GM12865 (cell line): ENCODE measurements around the gene SERPINC1.

Source experiments
- DNase-seq: peaks from one replicate; pipeline ENCODE4 v3.0.0; 2010; ENCODE audit warnings: low read depth
- H3K4me3 ChIP-seq: 2 replicates; pipeline ENCODE4 v1.5.1; 2011; ENCODE audit warnings: mild to moderate bottlenecking, low read depth, low read length, control low read depth
- CTCF ChIP-seq: IDR thresholded peaks from 2 replicates; pipeline ENCODE4 v1.5.1; 2011; ENCODE audit warnings: low read length, control low read depth, low read depth, inconsistent platforms; ENCODE audit not compliant: insufficient read depth; ENCODE audit errors: missing control alignments

The SERPINC1 gene

DNA sequence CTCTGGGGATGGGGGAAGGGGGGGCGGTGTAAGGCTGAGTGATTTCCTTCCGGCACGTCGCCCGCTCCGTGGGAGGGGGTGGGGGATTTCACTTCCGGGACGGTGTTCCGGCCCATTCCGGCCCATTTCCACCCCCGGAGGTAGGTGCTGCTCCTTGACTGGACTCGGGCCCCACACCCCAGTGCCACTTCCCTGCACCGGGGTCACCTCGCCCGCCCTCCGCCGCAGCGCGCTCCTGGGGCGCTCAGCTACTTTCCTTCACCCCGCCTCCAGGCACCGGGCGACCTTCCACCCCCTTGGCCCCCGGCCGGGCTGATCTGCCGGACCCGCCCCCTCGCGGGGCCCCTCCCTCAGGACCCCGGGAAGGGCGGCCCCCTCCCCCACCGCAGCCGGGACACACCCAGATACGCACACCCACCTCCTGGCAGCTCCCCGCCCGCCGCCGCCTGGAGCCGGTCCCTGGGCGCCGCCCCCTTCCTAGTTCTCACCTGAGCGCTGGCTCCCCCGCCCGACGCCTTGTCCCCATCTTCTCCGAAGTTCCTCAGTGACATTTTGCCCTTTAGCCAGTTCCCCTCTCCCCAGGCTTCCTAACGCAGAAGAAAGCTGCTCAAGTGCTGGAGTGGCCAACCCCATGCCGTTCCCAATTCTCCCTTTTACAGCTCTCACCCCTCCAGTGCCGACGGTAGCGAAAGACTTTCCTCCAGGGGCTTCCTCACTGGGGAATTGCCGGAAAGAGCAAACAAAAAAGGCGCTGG lies 48.7 kb downstream of the SERPINC1 start, which contains the start of gene ZBTB37:
TSS of gene ZBTB37 (plus strand) at position 115 of the 755 bp plus-strand sequence. CDS start 1,846 bp downstream, outside the sequence.
- H3K4me3 ChIP-seq, result peak within 1 kb of the TSS; percentile 83
- DNase-seq, result peak; percentile 97
- TF ChIP-seq CTCF, result no peak

DNA sequence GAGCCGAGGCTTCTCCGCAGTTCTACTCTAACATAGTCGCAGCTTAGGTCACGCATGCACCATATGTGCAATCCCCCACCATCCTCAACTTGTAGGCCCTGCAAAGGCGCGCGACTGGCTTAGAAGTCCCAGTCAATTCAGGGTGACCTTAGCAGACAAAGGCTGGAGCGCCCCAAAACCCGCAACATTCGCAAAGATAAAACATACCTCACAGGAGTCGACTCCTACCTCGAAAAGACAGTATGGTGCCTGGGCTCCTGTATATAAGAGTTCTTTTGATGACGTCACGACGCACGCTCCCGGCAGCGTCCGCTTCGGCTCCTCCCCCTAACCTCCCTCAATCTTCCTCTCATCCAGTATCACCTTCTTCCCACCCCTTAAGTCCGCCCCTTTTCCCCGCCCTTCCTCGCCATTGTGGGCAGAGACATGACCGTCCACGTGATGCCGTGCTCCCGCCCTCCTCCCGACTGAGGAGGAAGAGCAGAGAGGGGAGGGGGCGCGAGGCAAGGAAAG lies 49.3 kb downstream of the SERPINC1 start, which contains the start of gene GAS5:
TSS of gene GAS5 (minus strand) at position 237 of the 513 bp plus-strand sequence.
- peak; percentile 100 for DNase-seq
- TF ChIP-seq CTCF, result no peak
- H3K4me3 ChIP-seq, result peak within 1 kb of the TSS; percentile 83

DNA sequence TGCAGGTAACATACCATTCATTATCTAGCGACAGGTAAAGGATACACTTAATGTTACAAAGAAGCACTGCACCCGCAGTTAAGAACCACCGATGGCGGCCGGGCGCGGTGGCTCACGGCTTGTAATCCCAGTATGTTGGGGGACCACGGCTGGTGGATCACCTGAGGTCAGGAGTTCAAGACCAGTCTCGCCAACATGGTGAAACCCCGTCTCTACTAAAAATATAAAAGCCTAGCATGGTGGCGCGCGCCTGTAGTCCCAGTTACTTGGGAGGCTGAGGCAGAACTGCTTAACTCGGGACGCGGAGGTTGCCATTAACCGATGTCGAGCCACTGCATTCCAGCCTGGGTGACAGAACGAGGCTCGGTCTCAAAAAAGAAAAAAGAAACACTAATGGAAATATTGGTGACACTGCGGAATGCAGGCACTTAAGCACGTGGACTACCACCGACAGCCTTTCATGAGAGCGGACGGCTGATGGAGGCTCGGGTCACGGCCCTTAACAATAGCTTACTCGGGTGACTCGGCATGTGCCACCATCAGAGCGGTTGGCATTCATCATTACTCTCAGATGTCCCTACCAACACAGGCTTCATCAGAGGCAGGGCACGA lies 49.9 kb downstream of the SERPINC1 start:
- TF ChIP-seq CTCF, result no peak
- no peak for DNase-seq
- H3K4me3 ChIP-seq, result peak overlapping the region; percentile 83

DNA sequence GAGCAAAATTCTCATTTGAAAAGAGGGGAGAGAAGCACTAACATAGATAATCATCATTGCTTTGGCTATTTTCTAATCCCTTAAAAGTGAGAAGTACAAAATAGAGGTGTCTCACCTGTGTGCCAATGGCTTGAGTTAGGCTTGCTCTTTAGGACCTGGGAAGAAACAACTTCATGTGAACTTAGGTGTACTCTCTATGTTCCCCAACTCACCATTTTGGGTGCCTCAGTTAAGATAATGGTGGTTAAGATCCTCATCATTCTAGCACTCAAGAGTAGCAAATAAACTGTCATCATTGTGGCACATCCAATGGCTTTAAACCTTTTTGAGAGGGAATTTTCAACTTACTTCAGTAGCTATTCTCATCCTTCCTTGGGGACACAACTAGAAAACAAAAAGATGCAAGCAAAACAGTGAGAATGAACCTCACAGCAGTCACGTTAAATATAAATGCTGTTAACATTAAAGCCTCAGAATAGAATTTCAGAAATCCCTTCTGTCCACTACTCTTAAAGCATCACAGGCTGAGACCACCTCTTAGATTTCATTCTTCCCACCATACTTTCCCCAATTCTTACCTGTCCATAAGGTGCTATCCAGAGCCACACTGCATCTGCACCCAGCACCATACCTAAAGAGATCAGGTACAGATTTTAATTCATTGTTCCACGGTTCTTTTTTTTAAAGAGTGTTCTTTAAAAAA lies 50.6 kb downstream of the SERPINC1 start:
- H3K4me3 ChIP-seq, result peak overlapping the region; percentile 83
- no peak for TF ChIP-seq CTCF
- DNase-seq, result peak; percentile 29

GRCh38 chr1:173865468-173866164 lies 51.5 kb downstream of the SERPINC1 start:
- H3K4me3 ChIP-seq, result peak overlapping the region; percentile 83
- peak; percentile 17 for DNase-seq
- no peak for TF ChIP-seq CTCF

- H3K4me3 ChIP-seq, result peak overlapping the region; percentile 83
These were observed 52.8 kb downstream of the SERPINC1 start for GRCh38 chr1:173864179-173864867.

More at GRCh38 chr1:173864179-173864867, 52.8 kb downstream of the SERPINC1 start:
- peak; percentile 5 for DNase-seq
- no peak for TF ChIP-seq CTCF
